Naive B cell (primary cell): ENCODE measurements around the gene ADCY1. TPM values are rescaled to one million over a fixed set of nuclear protein-coding genes. Genes with fewer than 3 reads are reported as not detected.
A peak's percentile ranks its signal among the peaks of the same experiment; 100 is the strongest.

Experiments
- ATAC-seq, 2 donors: fragments of 150-1000 bp; cut with Tn5 transposase; 2 replicates each; pipeline ENCODE4 v1.10.0; 2021; ENCODE audit warnings: low read depth in 2 of 2, mild to moderate bottlenecking in 2 of 2, moderate library complexity in 2 of 2
- DNase-seq: peaks from one replicate; pipeline ENCODE4 v3.0.0; 2022
- H3K27ac Mint-ChIP-seq, 6 donors: one replicate each; pipeline ENCODE4 v1.8.0; 2020 to 2022; ENCODE audit warnings: mild to moderate bottlenecking in 6 of 6, mixed read lengths in 6 of 6, moderate library complexity in 5 of 6, inconsistent platforms in 2 of 6
- H3K27me3 Mint-ChIP-seq, 3 donors: one replicate each; pipeline ENCODE4 v1.8.0; 2021 to 2022; ENCODE audit warnings: mixed read lengths in 3 of 3, mild to moderate bottlenecking in 1 of 3
- H3K36me3 Mint-ChIP-seq, 2 donors: one replicate each; pipeline ENCODE4 v1.8.0; 2020 to 2022; ENCODE audit warnings: mixed read lengths in 2 of 2, inconsistent platforms in 1 of 2, mild to moderate bottlenecking in 1 of 2
- H3K4me1 Mint-ChIP-seq, 3 donors: one replicate each; pipeline ENCODE4 v1.8.0; 2020 to 2022; ENCODE audit warnings: mixed read lengths in 3 of 3, inconsistent platforms in 1 of 3, mild to moderate bottlenecking in 1 of 3, moderate library complexity in 1 of 3
- H3K4me3 Mint-ChIP-seq, 8 donors: one replicate each; pipeline ENCODE4 v1.8.0; 2020 to 2022; ENCODE audit warnings: mild to moderate bottlenecking in 8 of 8, mixed read lengths in 8 of 8, moderate library complexity in 8 of 8, inconsistent platforms in 2 of 8
- H3K9me3 Mint-ChIP-seq, 7 donors: one replicate each; pipeline ENCODE4 v1.8.0; 2020 to 2022; ENCODE audit warnings: mixed read lengths in 7 of 7, mild to moderate bottlenecking in 5 of 7, inconsistent platforms in 2 of 7, moderate library complexity in 1 of 7
- polyA plus RNA-seq, 6 donors: library from polyadenylated mRNA; unstranded; fragments of 300-500 nt; fragmentation: Illumina TruSeq; gene quantifications; one replicate each; pipeline ENCODE4 v1.2.3, GENCODE V29; 2021; ENCODE audit warnings: low read depth in 6 of 6

Gene ADCY1
- polyA plus RNA-seq, 6 donors from 2014 or later: not detected

DNA sequence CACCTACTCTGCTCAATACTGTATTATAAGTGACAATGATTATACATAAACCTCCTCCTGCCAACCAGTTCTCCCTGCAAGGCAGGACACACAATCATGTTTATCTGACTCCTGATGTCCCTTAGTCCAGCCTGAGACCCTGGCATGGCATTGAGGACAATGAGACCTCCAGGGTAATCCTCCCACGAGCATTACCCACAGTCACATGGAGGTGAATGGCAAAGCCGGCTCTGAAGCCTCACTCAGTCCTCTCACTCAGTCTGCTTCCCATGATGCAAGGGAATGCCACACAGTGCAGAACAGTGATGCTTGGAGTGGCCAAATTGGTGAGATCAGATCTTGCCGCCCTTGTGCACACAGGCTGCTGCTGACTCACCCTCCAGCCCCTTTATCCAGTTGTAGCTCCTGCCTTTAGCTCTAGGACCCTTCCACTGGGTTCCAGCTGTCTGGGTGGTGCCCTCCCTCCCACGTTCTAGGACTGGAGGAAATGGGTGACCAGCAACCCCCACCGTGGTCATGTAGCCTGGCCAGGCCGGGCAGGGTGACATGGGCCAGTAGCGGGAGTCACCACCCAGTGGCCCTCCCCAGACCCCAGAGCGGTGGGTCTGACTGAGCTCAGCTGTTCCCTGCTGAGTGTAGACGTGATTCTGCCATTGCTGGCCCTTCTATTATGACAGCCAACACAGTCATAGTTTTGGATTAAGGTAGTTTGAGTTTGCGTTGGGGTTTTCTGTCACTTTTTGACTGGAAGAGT is 5.5 kb upstream of the ADCY1 start:
- DNase-seq: no peak
- Mint-ChIP-seq H3K27ac (no peak overlapping the region), H3K4me3 (no peak overlapping the region), H3K27me3 (peaks cover 30 to 59% (median 38%) of the 10 kb centered on the region in 3 donors), H3K9me3 (peaks cover 0 to 8% (median 5%) of the 10 kb centered on the region in 7 donors), H3K36me3 (peaks cover 0 to 7% of the 10 kb centered on the region in 2 donors), H3K4me1 (peaks cover 0 to 6% (median 1%) of the 10 kb centered on the region in 3 donors)
- ATAC-seq: no peak

- peaks cover 0 to 7% of the 10 kb centered on the region in 2 donors for H3K36me3 Mint-ChIP-seq
- peaks cover 27 to 57% (median 38%) of the 10 kb centered on the region in 3 donors for H3K27me3 Mint-ChIP-seq
- DNase-seq (no peak), ATAC-seq (no peak)
- H3K27ac Mint-ChIP-seq: no peak overlapping the region
- H3K4me3 Mint-ChIP-seq: no peak overlapping the region
- H3K9me3 Mint-ChIP-seq: peaks cover 0 to 8% (median 3%) of the 10 kb centered on the region in 7 donors
- peaks cover 0 to 6% (median 4%) of the 10 kb centered on the region in 3 donors for H3K4me1 Mint-ChIP-seq
Measured at GRCh38 chr7:45569290-45569685, 4.9 kb upstream of the ADCY1 start.

DNA sequence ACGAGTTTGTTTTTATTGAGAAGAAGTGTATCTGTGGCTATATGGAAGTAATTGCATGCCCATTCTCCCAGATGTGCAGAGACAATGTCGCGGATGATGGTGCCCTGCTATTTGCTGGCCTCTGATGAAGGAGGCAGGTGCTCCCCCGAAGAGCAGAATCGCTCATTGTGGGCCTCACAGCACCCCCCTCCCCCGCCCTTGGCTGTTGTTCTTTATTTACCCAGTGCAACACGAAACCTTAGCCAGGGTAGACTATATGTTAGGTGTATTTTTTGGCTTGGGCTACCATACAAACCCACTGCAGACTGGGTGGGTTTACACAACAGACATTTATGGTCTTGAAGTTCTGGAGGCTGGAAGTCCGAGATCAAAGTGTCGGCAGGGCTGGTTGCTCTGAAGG is 3.4 kb upstream of the ADCY1 start:
- peaks cover 0 to 8% (median 3%) of the 10 kb centered on the region in 7 donors for H3K9me3 Mint-ChIP-seq
- ATAC-seq: no peak
- peaks cover 27 to 58% (median 48%) of the 10 kb centered on the region in 3 donors for H3K27me3 Mint-ChIP-seq
- no peak overlapping the region for H3K4me3 Mint-ChIP-seq
- peaks cover 0 to 6% (median 4%) of the 10 kb centered on the region in 3 donors for H3K4me1 Mint-ChIP-seq
- no peak overlapping the region for H3K27ac Mint-ChIP-seq
- H3K36me3 Mint-ChIP-seq: peaks cover 0 to 7% of the 10 kb centered on the region in 2 donors
- DNase-seq: no peak

- no peak for DNase-seq
- Mint-ChIP-seq H3K27ac (no peak overlapping the region), H3K36me3 (peaks cover 0 to 7% of the 10 kb centered on the region in 2 donors), H3K27me3 (peaks cover 34 to 66% (median 64%) of the 10 kb centered on the region in 3 donors), H3K4me1 (peaks cover 0 to 6% (median 4%) of the 10 kb centered on the region in 3 donors), H3K9me3 (peaks cover 0 to 8% (median 0%) of the 10 kb centered on the region in 7 donors), H3K4me3 (peak overlapping the region in 5 of 8 donors; percentile 39 to 74 (median 60))
- no peak for ATAC-seq
Measured at GRCh38 chr7:45573204-45573603, 964 bp upstream of the ADCY1 start.

GRCh38 chr7:45574416-45574668 is 174 bp downstream of the ADCY1 start:
- no peak for DNase-seq
- peaks cover 39 to 69% (median 60%) of the 10 kb centered on the region in 3 donors for H3K27me3 Mint-ChIP-seq

GRCh38 chr7:45574669-45575500 is 717 bp downstream of the ADCY1 start:
- Mint-ChIP-seq H3K9me3 (peaks cover 0 to 8% (median 0%) of the 10 kb centered on the region in 7 donors), H3K4me3 (peak overlapping the region in 2 of 8 donors; percentile 24 to 61), H3K4me1 (peaks cover 0 to 6% (median 4%) of the 10 kb centered on the region in 3 donors), H3K27me3 (peaks cover 35 to 69% (median 54%) of the 10 kb centered on the region in 3 donors), H3K36me3 (peaks cover 0 to 7% of the 10 kb centered on the region in 2 donors), H3K27ac (no peak overlapping the region)
- DNase-seq: no peak
- no peak for ATAC-seq

More at GRCh38 chr7:45574416-45574668, 174 bp downstream of the ADCY1 start:
- Mint-ChIP-seq H3K4me3 (no peak overlapping the region), H3K36me3 (peaks cover 0 to 7% of the 10 kb centered on the region in 2 donors), H3K9me3 (peaks cover 0 to 8% (median 0%) of the 10 kb centered on the region in 7 donors), H3K4me1 (peaks cover 0 to 6% (median 4%) of the 10 kb centered on the region in 3 donors), H3K27ac (no peak overlapping the region)
- no peak for ATAC-seq

- ATAC-seq (no peak), DNase-seq (no peak)
- Mint-ChIP-seq H3K27ac (no peak overlapping the region), H3K36me3 (peaks cover 0 to 7% of the 10 kb centered on the region in 2 donors), H3K9me3 (peaks cover 0 to 8% (median 0%) of the 10 kb centered on the region in 7 donors), H3K27me3 (peaks cover 31 to 65% (median 46%) of the 10 kb centered on the region in 3 donors), H3K4me1 (peaks cover 0 to 6% (median 4%) of the 10 kb centered on the region in 3 donors), H3K4me3 (peak overlapping the region in 2 of 8 donors; percentile 12 to 13)
Measured at GRCh38 chr7:45575501-45576248, 1.5 kb downstream of the ADCY1 start.

GRCh38 chr7:45576249-45576929 is 2.2 kb downstream of the ADCY1 start:
- Mint-ChIP-seq H3K4me3 (peak overlapping the region in 4 of 8 donors; percentile 12 to 29 (median 19)), H3K27ac (no peak overlapping the region)
- DNase-seq: no peak

DNA sequence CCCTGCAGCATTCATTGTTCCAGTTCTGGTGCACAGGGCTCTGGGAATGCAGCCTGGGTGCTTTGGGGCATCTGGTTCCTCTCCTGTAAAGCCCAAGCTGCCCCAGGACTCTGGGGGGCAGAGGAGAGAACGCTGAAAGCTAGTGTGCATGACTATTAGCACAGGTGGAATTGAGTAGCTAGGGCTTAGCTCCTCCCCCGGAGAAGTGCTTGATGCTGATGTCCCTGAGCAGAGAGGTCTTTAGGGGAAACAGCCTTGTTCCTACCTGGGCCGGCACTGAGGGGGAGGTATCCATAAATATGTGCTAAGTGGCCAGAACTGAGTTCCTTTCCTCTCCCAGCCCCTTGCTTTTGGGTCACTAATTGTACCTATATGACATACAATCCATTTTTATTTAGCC is 3.9 kb downstream of the ADCY1 start:
- Mint-ChIP-seq H3K27me3 (peaks cover 19 to 45% (median 36%) of the 10 kb centered on the region in 3 donors), H3K9me3 (no peaks in the 10 kb centered on the region), H3K36me3 (no peaks in the 10 kb centered on the region), H3K4me3 (no peak overlapping the region), H3K4me1 (peaks cover 0 to 5% (median 4%) of the 10 kb centered on the region in 3 donors), H3K27ac (no peak overlapping the region)
- no peak for DNase-seq
- ATAC-seq: no peak

More at GRCh38 chr7:45576249-45576929, 2.2 kb downstream of the ADCY1 start:
- Mint-ChIP-seq H3K9me3 (peaks cover 0 to 8% (median 0%) of the 10 kb centered on the region in 7 donors), H3K36me3 (peaks cover 0 to 7% of the 10 kb centered on the region in 2 donors), H3K27me3 (peaks cover 31 to 62% (median 45%) of the 10 kb centered on the region in 3 donors), H3K4me1 (peaks cover 0 to 6% (median 4%) of the 10 kb centered on the region in 3 donors)
- no peak for ATAC-seq

DNA sequence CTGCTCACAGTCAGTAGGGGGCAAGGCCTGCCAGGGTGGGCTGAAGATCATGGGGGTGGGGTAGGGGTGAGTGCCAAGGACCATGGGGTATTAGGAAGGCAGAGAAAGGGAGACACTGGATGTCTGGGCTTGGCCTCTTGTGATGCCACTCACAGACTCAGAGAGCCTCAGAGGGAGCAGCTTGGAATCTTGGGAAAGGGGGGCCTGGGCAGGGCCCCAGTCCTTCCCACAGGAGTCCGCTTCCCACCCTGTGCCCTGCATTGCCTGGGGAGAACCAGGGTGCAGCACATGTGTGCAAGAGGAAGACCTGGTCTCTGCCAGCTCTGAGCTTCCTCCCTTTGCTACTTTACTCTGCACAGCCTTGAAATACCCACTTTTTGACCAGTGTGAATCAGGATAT is 4.3 kb downstream of the ADCY1 start:
- Mint-ChIP-seq H3K36me3 (no peaks in the 10 kb centered on the region), H3K4me1 (peaks cover 0 to 4% (median under 1%) of the 10 kb centered on the region in 3 donors), H3K27me3 (peaks cover 14 to 41% (median 31%) of the 10 kb centered on the region in 3 donors), H3K9me3 (no peaks in the 10 kb centered on the region), H3K4me3 (no peak overlapping the region), H3K27ac (no peak overlapping the region)
- ATAC-seq (no peak), DNase-seq (no peak)

- peaks cover 12 to 36% (median 26%) of the 10 kb centered on the region in 3 donors for H3K27me3 Mint-ChIP-seq
- DNase-seq (no peak), ATAC-seq (no peak)
- H3K27ac Mint-ChIP-seq: no peak overlapping the region
- H3K36me3 Mint-ChIP-seq: no peaks in the 10 kb centered on the region
- H3K4me3 Mint-ChIP-seq: no peak overlapping the region
- no peaks in the 10 kb centered on the region for H3K4me1 Mint-ChIP-seq
- no peaks in the 10 kb centered on the region for H3K9me3 Mint-ChIP-seq
Measured at GRCh38 chr7:45579391-45579801, 5.2 kb downstream of the ADCY1 start.

- Mint-ChIP-seq H3K9me3 (no peaks in the 10 kb centered on the region), H3K36me3 (no peaks in the 10 kb centered on the region), H3K4me1 (no peaks in the 10 kb centered on the region), H3K27me3 (peaks cover 12 to 31% (median 22%) of the 10 kb centered on the region in 3 donors), H3K4me3 (no peak overlapping the region), H3K27ac (no peak overlapping the region)
- DNase-seq (no peak), ATAC-seq (no peak)
Measured at GRCh38 chr7:45580053-45580872, 6.1 kb downstream of the ADCY1 start.
